ENCODE data around the gene BUB1.

Gene BUB1

DNA sequence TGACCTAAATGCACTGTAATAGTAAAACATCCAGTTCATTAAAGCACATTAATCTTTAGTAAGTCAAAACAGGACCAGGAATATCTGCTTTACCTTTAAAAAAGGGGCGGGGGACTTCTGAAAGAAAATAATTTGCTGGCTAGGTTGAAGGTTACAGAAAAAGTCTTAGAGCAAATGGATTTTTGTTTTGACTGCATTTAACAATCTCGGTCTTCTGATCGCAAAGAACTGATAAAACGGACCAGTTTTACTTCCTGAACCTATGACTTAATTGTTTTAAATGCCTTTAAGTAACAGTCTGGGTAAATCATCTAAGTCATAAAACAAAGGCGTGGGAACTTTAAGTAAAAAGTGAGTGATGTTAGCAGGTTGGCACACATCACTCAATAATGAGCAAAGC, 783 bp downstream of the BUB1 start:
- no peak overlapping the region for H3K9ac ChIP-seq (ENCODE audit: low read depth in 1 of 2, low read length in 2 of 2)
- no peaks in the 10 kb centered on the region for H3K27me3 ChIP-seq (ENCODE audit: control insufficient read depth in 2 of 2, insufficient read depth in 2 of 2, low read length in 2 of 2)
- no peaks in the 10 kb centered on the region for H3K36me3 ChIP-seq (ENCODE audit: control insufficient read depth in 2 of 2, insufficient read depth in 2 of 2, low read length in 2 of 2)
- H3K27ac ChIP-seq (ENCODE audit: low read depth in 2 of 2, low read length in 2 of 2): no peak overlapping the region
- peak overlapping the region; percentile 80 to 93 for H3K4me3 ChIP-seq (ENCODE audit: low read length in 2 of 2)
- peaks cover 4 to 24% of the 10 kb centered on the region in 2 donors for H3K4me1 ChIP-seq (ENCODE audit: control insufficient read depth in 2 of 2, insufficient read depth in 2 of 2, low read length in 2 of 2)
- no peaks in the 10 kb centered on the region for H3K9me3 ChIP-seq (ENCODE audit: control insufficient read depth in 2 of 2, low read length in 2 of 2)

DNA sequence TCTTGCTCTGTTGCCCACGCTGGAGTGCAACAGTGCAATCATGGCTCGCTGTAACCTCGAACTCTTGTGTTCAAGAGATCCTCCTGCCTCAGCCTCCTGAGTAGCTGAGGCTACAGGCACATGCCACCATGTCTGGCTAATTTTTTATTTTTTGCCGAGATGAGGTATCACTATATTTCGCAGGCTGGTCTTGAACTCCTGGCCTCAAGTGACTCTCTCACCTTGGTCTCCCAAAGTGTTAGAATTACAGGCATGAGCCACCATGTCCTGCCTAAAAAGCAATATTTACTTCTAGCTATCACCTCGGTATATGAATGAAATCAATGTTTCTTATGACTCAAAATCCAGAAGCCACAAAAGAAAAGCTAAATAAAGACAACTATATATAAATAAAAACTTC, 2.2 kb downstream of the BUB1 start:
- no peaks in the 10 kb centered on the region for H3K27me3 ChIP-seq (ENCODE audit: control insufficient read depth in 2 of 2, insufficient read depth in 2 of 2, low read length in 2 of 2)
- no peak overlapping the region for H3K9ac ChIP-seq (ENCODE audit: low read depth in 1 of 2, low read length in 2 of 2)
- H3K36me3 ChIP-seq (ENCODE audit: control insufficient read depth in 2 of 2, insufficient read depth in 2 of 2, low read length in 2 of 2): no peaks in the 10 kb centered on the region
- no peaks in the 10 kb centered on the region for H3K9me3 ChIP-seq (ENCODE audit: control insufficient read depth in 2 of 2, low read length in 2 of 2)
- H3K27ac ChIP-seq (ENCODE audit: low read depth in 2 of 2, low read length in 2 of 2): no peak overlapping the region
- peaks cover 4 to 24% of the 10 kb centered on the region in 2 donors for H3K4me1 ChIP-seq (ENCODE audit: control insufficient read depth in 2 of 2, insufficient read depth in 2 of 2, low read length in 2 of 2)
- peak overlapping the region in 1 of 2 donors; percentile 32 for H3K4me3 ChIP-seq (ENCODE audit: low read length in 2 of 2)

DNA sequence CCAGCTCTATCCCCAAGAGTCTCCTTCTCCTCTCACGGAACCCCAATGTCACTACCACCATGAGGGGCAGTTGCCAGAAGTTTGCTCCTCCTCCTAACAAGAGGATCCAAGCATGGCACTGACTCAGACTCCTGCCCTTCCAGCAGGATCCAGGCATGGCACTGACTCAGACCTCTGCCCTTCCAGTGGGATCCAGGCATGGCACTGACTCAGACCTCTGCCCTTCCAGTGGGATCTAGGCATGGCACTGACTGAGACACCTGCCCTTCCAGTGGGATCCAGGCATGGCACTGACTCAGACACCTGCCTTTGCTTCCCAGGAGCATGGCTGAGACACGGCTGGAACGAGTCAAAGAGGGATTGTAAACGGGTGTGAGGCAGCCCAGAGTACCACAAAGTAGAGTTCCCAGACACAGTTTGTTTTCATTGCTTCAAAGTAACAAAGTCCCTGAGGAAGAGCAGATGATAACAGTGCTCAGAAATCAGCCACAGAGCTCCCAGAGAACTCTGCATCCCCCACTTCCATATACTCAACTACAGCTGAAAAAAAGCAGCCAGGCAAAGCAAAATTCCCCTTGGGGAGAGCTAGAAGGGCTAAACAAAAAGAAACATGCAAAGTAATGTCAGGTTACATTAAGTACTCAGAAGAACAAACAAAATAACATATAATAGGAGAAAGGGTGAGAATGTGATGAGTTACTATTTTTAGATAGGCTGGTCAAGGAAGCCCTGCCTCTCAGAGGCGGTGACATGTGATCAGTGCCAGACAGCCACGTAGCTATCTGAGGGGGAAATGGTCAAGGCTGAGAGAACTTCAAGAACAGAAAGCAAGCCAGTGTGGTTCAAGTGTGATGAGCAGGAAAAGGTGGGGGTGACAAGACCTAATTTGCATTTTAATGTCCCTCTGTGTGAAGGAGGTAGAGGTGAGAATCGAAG, 3.0 kb downstream of the BUB1 start:
- peaks cover 4 to 24% of the 10 kb centered on the region in 2 donors for H3K4me1 ChIP-seq (ENCODE audit: control insufficient read depth in 2 of 2, insufficient read depth in 2 of 2, low read length in 2 of 2)
- peak overlapping the region; percentile 44 to 52 for H3K27ac ChIP-seq (ENCODE audit: low read depth in 2 of 2, low read length in 2 of 2)
- peak overlapping the region in 1 of 2 donors; percentile 58 for H3K9ac ChIP-seq (ENCODE audit: low read depth in 1 of 2, low read length in 2 of 2)
- H3K9me3 ChIP-seq (ENCODE audit: control insufficient read depth in 2 of 2, low read length in 2 of 2): no peaks in the 10 kb centered on the region
- no peaks in the 10 kb centered on the region for H3K36me3 ChIP-seq (ENCODE audit: control insufficient read depth in 2 of 2, insufficient read depth in 2 of 2, low read length in 2 of 2)
- H3K27me3 ChIP-seq (ENCODE audit: control insufficient read depth in 2 of 2, insufficient read depth in 2 of 2, low read length in 2 of 2): no peaks in the 10 kb centered on the region
- H3K4me3 ChIP-seq (ENCODE audit: low read length in 2 of 2): peak overlapping the region in 1 of 2 donors; percentile 32

DNA sequence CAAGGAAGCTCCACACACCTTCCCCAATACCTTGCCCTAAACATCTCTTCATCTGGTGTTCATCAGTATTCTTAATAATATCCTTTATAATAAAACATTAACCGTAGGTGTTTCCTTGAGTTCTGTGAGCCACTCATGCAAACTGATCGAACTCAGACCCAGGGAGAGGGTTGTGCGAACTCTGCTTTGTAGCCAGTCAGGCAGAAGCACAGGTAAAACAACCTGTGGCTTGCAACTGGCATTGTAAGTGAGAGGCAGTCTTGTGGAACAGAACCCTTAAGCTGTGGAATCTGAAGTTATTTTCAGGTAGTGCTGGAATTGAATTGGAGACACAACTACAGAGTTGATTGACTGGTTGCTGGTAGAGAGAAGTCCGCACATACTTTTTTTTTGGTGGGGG, 4.7 kb downstream of the BUB1 start:
- H3K4me3 ChIP-seq (ENCODE audit: low read length in 2 of 2): no peak overlapping the region
- peaks cover 2 to 20% of the 10 kb centered on the region in 2 donors for H3K4me1 ChIP-seq (ENCODE audit: control insufficient read depth in 2 of 2, insufficient read depth in 2 of 2, low read length in 2 of 2)
- H3K27me3 ChIP-seq (ENCODE audit: control insufficient read depth in 2 of 2, insufficient read depth in 2 of 2, low read length in 2 of 2): no peaks in the 10 kb centered on the region
- peaks cover 0 to 2% of the 10 kb centered on the region in 2 donors for H3K36me3 ChIP-seq (ENCODE audit: control insufficient read depth in 2 of 2, insufficient read depth in 2 of 2, low read length in 2 of 2)
- no peaks in the 10 kb centered on the region for H3K9me3 ChIP-seq (ENCODE audit: control insufficient read depth in 2 of 2, low read length in 2 of 2)
- H3K9ac ChIP-seq (ENCODE audit: low read depth in 1 of 2, low read length in 2 of 2): no peak overlapping the region
- no peak overlapping the region for H3K27ac ChIP-seq (ENCODE audit: low read depth in 2 of 2, low read length in 2 of 2)

DNA sequence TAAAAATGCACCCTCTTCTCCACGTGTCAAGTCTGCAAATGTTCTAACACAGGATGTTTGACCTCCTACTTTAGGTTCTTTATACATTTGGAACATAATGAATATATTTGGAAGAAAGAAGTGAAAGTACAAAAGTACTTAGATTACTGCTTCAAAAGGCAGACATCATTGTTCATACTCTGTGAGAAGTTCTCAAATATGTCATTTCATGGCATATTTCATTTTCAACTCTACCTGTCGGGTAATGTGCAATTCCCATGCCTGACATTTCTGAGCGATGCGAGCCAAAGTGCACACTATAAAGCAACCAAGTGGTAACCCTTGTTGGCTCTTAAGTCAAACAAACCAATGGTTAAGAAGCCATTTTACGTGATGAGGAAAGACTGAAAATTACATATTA, 7.0 kb downstream of the BUB1 start:
- Histone ChIP-seq H3K36me3 (ENCODE audit: control insufficient read depth in 2 of 2, insufficient read depth in 2 of 2, low read length in 2 of 2) (peaks cover 0 to 2% of the 10 kb centered on the region in 2 donors), H3K27ac (ENCODE audit: low read depth in 2 of 2, low read length in 2 of 2) (no peak overlapping the region), H3K9me3 (ENCODE audit: control insufficient read depth in 2 of 2, low read length in 2 of 2) (no peaks in the 10 kb centered on the region), H3K27me3 (ENCODE audit: control insufficient read depth in 2 of 2, insufficient read depth in 2 of 2, low read length in 2 of 2) (no peaks in the 10 kb centered on the region), H3K9ac (ENCODE audit: low read depth in 1 of 2, low read length in 2 of 2) (no peak overlapping the region), H3K4me1 (ENCODE audit: control insufficient read depth in 2 of 2, insufficient read depth in 2 of 2, low read length in 2 of 2) (peaks cover 2 to 12% of the 10 kb centered on the region in 2 donors), H3K4me3 (ENCODE audit: low read length in 2 of 2) (no peak overlapping the region)

DNA sequence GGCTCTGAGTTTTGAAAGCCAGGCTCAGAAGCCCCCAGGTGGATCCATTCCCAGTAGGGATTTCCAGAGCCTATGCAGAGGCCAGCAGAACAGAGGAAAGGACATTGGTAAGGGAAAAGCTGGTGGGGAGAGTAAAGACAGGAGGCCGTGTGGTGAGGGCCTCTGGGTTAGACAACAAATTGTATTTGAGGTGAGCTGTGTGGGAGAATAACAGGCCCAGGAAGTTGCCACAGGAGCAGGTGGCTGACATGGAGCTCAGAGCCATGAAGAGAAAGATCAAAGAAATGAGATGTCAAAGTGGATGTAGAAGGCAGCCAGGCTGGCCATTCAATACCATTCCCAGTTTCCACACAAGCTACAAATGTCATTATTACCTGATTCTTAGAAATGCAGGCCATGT, 8.8 kb downstream of the BUB1 start:
- Histone ChIP-seq H3K9ac (ENCODE audit: low read depth in 1 of 2, low read length in 2 of 2) (no peak overlapping the region), H3K36me3 (ENCODE audit: control insufficient read depth in 2 of 2, insufficient read depth in 2 of 2, low read length in 2 of 2) (peaks cover 0 to 2% of the 10 kb centered on the region in 2 donors), H3K27me3 (ENCODE audit: control insufficient read depth in 2 of 2, insufficient read depth in 2 of 2, low read length in 2 of 2) (no peaks in the 10 kb centered on the region), H3K9me3 (ENCODE audit: control insufficient read depth in 2 of 2, low read length in 2 of 2) (no peaks in the 10 kb centered on the region), H3K27ac (ENCODE audit: low read depth in 2 of 2, low read length in 2 of 2) (no peak overlapping the region), H3K4me1 (ENCODE audit: control insufficient read depth in 2 of 2, insufficient read depth in 2 of 2, low read length in 2 of 2) (no peaks in the 10 kb centered on the region), H3K4me3 (ENCODE audit: low read length in 2 of 2) (no peak overlapping the region)

DNA sequence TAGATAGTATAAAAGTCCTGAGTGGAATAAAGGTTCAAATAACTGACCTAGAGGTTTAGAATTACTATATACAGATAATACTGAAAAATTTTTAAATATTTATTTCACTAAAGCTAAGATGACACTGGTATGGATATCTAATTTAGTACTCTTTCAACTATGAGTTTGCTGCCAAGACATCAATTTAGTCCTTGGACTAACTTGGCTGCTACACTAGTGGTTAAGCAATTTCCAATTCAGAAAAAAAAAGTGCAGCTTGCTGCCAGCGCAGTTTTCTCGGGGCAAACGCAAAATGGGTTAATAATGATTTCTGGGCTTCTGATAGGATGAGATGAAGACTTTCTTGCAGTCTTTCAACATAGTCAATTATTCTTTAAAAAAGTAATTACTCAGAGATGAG, 10.8 kb downstream of the BUB1 start:
- Histone ChIP-seq H3K27ac (ENCODE audit: low read depth in 2 of 2, low read length in 2 of 2) (no peak overlapping the region), H3K9ac (ENCODE audit: low read depth in 1 of 2, low read length in 2 of 2) (no peak overlapping the region), H3K36me3 (ENCODE audit: control insufficient read depth in 2 of 2, insufficient read depth in 2 of 2, low read length in 2 of 2) (peaks cover 0 to 2% of the 10 kb centered on the region in 2 donors), H3K27me3 (ENCODE audit: control insufficient read depth in 2 of 2, insufficient read depth in 2 of 2, low read length in 2 of 2) (no peaks in the 10 kb centered on the region), H3K4me1 (ENCODE audit: control insufficient read depth in 2 of 2, insufficient read depth in 2 of 2, low read length in 2 of 2) (no peaks in the 10 kb centered on the region), H3K9me3 (ENCODE audit: control insufficient read depth in 2 of 2, low read length in 2 of 2) (no peaks in the 10 kb centered on the region), H3K4me3 (ENCODE audit: low read length in 2 of 2) (no peak overlapping the region)

DNA sequence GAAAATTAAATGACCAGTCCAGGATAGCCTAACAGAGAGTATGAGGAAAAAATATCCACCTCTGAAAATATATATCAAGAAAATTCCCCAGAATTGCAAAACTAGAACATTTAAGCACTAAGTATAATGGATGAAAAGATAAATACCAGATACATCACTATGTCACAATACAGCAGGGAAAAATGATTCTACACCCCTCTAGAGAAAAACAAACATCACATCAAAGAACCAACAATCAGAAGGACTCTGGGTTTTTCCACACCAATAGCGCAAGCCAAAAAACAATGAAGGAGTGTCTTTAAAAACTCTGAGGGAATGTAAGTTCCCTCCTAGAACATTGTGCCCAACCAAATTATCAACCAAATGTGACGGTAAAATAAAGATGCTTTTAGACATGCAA, 13.7 kb downstream of the BUB1 start:
- Histone ChIP-seq H3K4me3 (ENCODE audit: low read length in 2 of 2) (no peak overlapping the region), H3K27me3 (ENCODE audit: control insufficient read depth in 2 of 2, insufficient read depth in 2 of 2, low read length in 2 of 2) (no peaks in the 10 kb centered on the region), H3K9ac (ENCODE audit: low read depth in 1 of 2, low read length in 2 of 2) (no peak overlapping the region), H3K4me1 (ENCODE audit: control insufficient read depth in 2 of 2, insufficient read depth in 2 of 2, low read length in 2 of 2) (no peaks in the 10 kb centered on the region), H3K27ac (ENCODE audit: low read depth in 2 of 2, low read length in 2 of 2) (no peak overlapping the region), H3K9me3 (ENCODE audit: control insufficient read depth in 2 of 2, low read length in 2 of 2) (no peaks in the 10 kb centered on the region), H3K36me3 (ENCODE audit: control insufficient read depth in 2 of 2, insufficient read depth in 2 of 2, low read length in 2 of 2) (peaks cover 0 to 9% of the 10 kb centered on the region in 2 donors)

DNA sequence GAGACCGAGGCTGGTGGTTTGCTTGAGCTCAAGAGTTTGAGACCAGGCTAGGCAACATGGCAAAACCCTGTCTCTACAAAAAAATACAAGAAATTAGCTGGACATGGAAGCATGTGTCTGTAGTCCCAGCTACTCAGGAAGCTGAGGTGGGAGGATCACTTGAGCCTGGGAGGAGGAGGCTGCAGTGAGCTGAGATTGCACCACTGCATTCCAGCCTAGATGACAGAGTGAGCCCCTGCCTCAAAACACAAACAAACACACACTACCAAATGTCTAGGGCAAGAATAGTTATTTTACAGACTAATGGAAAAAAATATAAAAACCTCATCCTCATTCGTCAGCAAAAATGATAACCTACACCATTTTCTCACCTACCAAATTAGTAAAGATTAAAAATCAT, 15.3 kb downstream of the BUB1 start:
- no peaks in the 10 kb centered on the region for H3K27me3 ChIP-seq (ENCODE audit: control insufficient read depth in 2 of 2, insufficient read depth in 2 of 2, low read length in 2 of 2)
- H3K27ac ChIP-seq (ENCODE audit: low read depth in 2 of 2, low read length in 2 of 2): no peak overlapping the region
- no peak overlapping the region for H3K4me3 ChIP-seq (ENCODE audit: low read length in 2 of 2)
- peaks cover 0 to 7% of the 10 kb centered on the region in 2 donors for H3K36me3 ChIP-seq (ENCODE audit: control insufficient read depth in 2 of 2, insufficient read depth in 2 of 2, low read length in 2 of 2)
- peaks cover under 1 to 2% of the 10 kb centered on the region in 2 donors for H3K4me1 ChIP-seq (ENCODE audit: control insufficient read depth in 2 of 2, insufficient read depth in 2 of 2, low read length in 2 of 2)
- no peak overlapping the region for H3K9ac ChIP-seq (ENCODE audit: low read depth in 1 of 2, low read length in 2 of 2)
- H3K9me3 ChIP-seq (ENCODE audit: control insufficient read depth in 2 of 2, low read length in 2 of 2): no peaks in the 10 kb centered on the region

DNA sequence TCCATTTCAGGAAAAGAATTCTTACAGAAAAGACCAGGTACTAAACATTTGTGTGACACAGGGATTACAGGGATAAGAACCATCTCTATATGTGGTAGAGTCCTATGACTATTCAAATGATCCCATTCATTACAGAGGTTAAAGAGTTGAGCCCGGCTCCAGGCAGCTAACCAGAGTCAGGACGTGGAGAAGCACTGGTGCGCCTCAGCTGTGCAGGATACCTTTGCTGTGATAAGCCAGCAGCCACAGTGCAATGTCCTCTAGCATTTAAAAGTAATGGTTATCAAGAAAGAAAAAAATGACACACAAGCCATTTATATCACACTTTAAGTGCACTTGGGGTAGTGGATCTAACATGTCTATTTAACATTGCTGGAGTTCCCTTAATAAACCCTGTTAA, 17.3 kb downstream of the BUB1 start:
- no peaks in the 10 kb centered on the region for H3K27me3 ChIP-seq (ENCODE audit: control insufficient read depth in 2 of 2, insufficient read depth in 2 of 2, low read length in 2 of 2)
- H3K36me3 ChIP-seq (ENCODE audit: control insufficient read depth in 2 of 2, insufficient read depth in 2 of 2, low read length in 2 of 2): peaks cover 0 to 7% of the 10 kb centered on the region in 2 donors
- H3K4me3 ChIP-seq (ENCODE audit: low read length in 2 of 2): no peak overlapping the region
- H3K27ac ChIP-seq (ENCODE audit: low read depth in 2 of 2, low read length in 2 of 2): no peak overlapping the region
- H3K9ac ChIP-seq (ENCODE audit: low read depth in 1 of 2, low read length in 2 of 2): no peak overlapping the region
- H3K9me3 ChIP-seq (ENCODE audit: control insufficient read depth in 2 of 2, low read length in 2 of 2): no peaks in the 10 kb centered on the region
- H3K4me1 ChIP-seq (ENCODE audit: control insufficient read depth in 2 of 2, insufficient read depth in 2 of 2, low read length in 2 of 2): peaks cover 2 to 5% of the 10 kb centered on the region in 2 donors

Measured in mucosa of rectum (tissue), 2 donors.